A673 (cell line): ENCODE measurements around the gene ABCB9.

Experiments used
- EZH2 ChIP-seq: fragments of 200-600 bp; sonication (generic); IDR thresholded peaks from 2 replicates; pipeline ENCODE4 v1.6.1; 2017; ENCODE audit warnings: borderline replicate concordance, low read depth, mild to moderate bottlenecking, mixed read lengths, antibody characterized with exemption, low read length; ENCODE audit not compliant: poor library complexity, severe bottlenecking
- TF ChIP-seq, protein P1 (sequence below): fragments of 300-800, 200-600 bp; sonication (generic); conservative IDR thresholded peaks from 2 replicates; pipeline ENCODE4 v1.5.1; 2017; ENCODE audit warnings: low read depth, mild to moderate bottlenecking, antibody characterized with exemption, low read length, moderate library complexity, mixed read lengths

DNA sequence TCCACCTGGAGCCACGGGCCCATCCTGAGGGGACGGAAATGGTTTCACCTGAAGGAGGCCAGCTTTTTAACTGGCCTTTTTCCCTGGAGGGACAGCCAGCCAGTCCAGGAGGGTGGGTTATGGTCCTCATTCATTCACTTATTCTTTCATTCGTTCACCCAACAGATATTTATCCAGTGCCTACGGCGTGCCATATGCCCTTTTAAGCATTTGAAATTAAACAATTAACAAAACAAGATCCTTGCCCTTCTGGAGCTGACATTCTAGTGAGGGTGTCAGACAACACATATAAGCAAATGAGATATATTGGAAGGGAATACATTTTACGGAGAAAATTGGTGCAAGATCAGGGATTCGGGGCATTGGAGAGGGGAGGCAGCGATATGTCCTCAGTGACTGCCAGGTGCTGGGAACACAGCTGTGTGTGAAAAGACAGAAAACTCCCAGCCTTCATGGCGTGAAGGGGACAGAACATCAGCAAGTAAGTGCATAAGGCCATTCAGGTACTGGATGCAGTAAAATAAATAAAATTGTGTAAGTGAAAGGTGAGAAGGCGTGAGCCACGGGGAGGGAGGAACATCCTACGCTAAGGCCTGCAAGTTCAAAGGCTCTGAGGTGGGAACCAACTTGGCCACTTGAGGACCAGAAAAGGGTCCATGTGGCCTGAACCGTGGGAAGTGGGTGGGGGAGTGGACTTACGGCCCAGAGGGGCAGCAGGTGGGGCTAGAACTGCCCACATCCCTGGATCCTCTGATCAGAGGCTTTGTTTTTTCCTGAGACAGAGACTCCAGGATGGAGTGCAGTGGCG lies 684 bp upstream of the ABCB9 start:
- TF ChIP-seq, protein P1, sequence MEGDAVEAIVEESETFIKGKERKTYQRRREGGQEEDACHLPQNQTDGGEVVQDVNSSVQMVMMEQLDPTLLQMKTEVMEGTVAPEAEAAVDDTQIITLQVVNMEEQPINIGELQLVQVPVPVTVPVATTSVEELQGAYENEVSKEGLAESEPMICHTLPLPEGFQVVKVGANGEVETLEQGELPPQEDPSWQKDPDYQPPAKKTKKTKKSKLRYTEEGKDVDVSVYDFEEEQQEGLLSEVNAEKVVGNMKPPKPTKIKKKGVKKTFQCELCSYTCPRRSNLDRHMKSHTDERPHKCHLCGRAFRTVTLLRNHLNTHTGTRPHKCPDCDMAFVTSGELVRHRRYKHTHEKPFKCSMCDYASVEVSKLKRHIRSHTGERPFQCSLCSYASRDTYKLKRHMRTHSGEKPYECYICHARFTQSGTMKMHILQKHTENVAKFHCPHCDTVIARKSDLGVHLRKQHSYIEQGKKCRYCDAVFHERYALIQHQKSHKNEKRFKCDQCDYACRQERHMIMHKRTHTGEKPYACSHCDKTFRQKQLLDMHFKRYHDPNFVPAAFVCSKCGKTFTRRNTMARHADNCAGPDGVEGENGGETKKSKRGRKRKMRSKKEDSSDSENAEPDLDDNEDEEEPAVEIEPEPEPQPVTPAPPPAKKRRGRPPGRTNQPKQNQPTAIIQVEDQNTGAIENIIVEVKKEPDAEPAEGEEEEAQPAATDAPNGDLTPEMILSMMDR: no peak
- no peak for TF ChIP-seq EZH2
